ENCODE measurements around the gene ATG2A. TPM values are rescaled to one million over a fixed set of nuclear protein-coding genes. Genes with fewer than 3 reads are reported as not detected.

Gene ATG2A
- total RNA-seq, 4 donors from 2014 or later, result 73.8 to 118 (median 91.2) TPM

DNA sequence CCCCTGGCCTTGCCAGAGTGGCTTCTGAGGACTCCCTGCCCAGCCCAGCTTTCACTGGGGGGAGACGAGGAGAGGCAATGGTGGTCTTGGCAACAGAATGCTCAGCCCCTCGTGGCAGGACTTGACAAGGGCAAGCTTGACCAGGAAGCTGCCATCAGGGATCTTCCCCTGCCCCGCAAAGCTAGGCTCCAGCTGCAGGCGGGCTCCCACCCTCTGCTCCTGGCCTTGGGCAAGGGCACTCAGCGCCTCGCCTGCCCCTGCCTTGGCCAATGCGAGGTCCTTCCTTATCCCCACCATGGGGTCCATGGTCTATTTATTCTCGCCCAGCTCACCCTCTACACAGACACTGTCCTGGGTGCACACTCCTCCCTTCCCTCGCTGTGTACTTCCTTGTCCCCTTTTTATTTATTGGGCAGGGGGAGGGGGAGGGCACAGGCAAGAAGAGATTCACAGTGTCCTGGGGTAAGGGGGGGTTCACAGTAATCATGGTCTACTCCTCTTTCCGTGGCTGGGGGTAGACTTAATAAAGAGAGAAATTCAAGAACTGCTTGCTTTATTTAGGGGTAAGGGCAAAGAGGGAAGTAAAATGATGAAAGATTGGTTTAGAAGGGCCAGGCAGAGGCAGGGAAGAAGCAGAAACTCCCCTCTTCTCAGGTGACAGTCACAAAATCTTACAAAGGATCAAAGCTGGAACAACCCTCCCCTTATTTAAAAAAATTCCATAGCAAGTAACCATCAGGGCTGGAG, 17.1 kb upstream of the ATG2A start:
- DNase-seq (ENCODE audit: low spot score in 2 of 2), result peak in 1 of 2 donors; percentile 59
- no peak overlapping the region for H3K4me3 ChIP-seq (ENCODE audit: low read depth, poor library complexity, severe bottlenecking)
- intact Hi-C loops (cut with DNase I; ENCODE audit: low total_unique reads), result no loop called here
- TF ChIP-seq, protein P1, sequence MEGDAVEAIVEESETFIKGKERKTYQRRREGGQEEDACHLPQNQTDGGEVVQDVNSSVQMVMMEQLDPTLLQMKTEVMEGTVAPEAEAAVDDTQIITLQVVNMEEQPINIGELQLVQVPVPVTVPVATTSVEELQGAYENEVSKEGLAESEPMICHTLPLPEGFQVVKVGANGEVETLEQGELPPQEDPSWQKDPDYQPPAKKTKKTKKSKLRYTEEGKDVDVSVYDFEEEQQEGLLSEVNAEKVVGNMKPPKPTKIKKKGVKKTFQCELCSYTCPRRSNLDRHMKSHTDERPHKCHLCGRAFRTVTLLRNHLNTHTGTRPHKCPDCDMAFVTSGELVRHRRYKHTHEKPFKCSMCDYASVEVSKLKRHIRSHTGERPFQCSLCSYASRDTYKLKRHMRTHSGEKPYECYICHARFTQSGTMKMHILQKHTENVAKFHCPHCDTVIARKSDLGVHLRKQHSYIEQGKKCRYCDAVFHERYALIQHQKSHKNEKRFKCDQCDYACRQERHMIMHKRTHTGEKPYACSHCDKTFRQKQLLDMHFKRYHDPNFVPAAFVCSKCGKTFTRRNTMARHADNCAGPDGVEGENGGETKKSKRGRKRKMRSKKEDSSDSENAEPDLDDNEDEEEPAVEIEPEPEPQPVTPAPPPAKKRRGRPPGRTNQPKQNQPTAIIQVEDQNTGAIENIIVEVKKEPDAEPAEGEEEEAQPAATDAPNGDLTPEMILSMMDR (IDR thresholded peaks at IDR 0.05), result no peak
- no peak for TF ChIP-seq POLR2A (IDR thresholded peaks at IDR 0.05)
- 90% methylated on average over 8 to 10 of the region's 10 CpGs for WGBS, 2 donors

- WGBS, 2 donors, result 73 to 80% methylated on average over 12 of the region's 12 CpGs
- intact Hi-C loops (cut with DNase I; ENCODE audit: low total_unique reads), result no loop called here
- H3K4me3 ChIP-seq (ENCODE audit: low read depth, poor library complexity, severe bottlenecking), result no peak overlapping the region
- TF ChIP-seq, protein P1 (IDR thresholded peaks at IDR 0.05), result no peak
- TF ChIP-seq POLR2A (IDR thresholded peaks at IDR 0.05), result no peak
- DNase-seq (ENCODE audit: low spot score in 2 of 2), result peak in 1 of 2 donors; percentile 72
Observed at GRCh38 chr11:64933213-64933934, 16.4 kb upstream of the ATG2A start.

DNA sequence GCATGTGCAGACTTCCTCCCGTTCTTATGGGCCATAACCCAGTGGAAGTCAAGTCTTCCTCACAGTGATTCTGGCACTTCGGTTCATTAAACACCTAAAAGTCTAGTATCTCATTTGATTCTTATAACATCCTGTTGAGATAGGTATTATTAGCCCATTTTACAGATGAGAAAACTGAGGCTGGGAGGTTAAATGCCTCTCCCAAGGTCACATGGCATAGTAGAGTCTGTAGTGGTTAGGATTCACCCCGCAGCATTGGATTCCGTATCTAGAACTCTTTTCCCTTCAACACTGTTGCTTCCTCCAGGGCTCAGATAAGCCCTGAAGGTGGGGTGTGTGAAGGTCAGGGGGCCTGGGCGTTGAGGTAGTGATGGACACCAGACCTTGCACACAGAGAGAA, 15.3 kb upstream of the ATG2A start:
- no peak for DNase-seq (ENCODE audit: low spot score in 2 of 2)
- intact Hi-C loops (cut with DNase I; ENCODE audit: low total_unique reads), result no loop called here
- no peak overlapping the region for H3K4me3 ChIP-seq (ENCODE audit: low read depth, poor library complexity, severe bottlenecking)
- TF ChIP-seq, protein P1 (IDR thresholded peaks at IDR 0.05), result no peak
- no peak for TF ChIP-seq POLR2A (IDR thresholded peaks at IDR 0.05)
- 89 to 94% methylated on average over 5 of the region's 5 CpGs for WGBS, 2 donors

DNA sequence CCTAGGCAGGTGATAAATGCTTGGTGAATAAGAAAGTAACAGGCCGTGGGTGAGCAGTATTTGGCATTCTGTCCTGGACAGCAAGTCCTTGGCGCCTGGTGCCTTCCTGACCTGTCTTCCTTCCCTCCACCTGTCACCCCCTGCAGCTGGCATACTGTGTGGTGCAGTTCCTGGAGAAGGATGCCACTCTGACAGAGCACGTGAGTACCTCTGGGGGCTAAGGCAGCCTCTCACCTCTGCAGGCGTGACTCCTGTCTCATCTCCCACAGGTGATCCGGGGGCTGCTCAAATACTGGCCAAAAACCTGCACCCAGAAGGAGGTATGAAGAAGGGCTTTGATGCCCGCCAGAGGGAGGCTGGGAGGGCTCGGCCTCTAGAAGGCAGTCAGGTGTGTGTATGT, 14.3 kb upstream of the ATG2A start:
- DNase-seq (ENCODE audit: low spot score in 2 of 2), result peak in 1 of 2 donors; percentile 56
- no peak for TF ChIP-seq POLR2A (IDR thresholded peaks at IDR 0.05)
- TF ChIP-seq, protein P1 (IDR thresholded peaks at IDR 0.05), result no peak
- WGBS, 2 donors, result 95 to 96% methylated on average over 7 of the region's 7 CpGs
- intact Hi-C loops (cut with DNase I; ENCODE audit: low total_unique reads), result no loop called here
- no peak overlapping the region for H3K4me3 ChIP-seq (ENCODE audit: low read depth, poor library complexity, severe bottlenecking)

DNA sequence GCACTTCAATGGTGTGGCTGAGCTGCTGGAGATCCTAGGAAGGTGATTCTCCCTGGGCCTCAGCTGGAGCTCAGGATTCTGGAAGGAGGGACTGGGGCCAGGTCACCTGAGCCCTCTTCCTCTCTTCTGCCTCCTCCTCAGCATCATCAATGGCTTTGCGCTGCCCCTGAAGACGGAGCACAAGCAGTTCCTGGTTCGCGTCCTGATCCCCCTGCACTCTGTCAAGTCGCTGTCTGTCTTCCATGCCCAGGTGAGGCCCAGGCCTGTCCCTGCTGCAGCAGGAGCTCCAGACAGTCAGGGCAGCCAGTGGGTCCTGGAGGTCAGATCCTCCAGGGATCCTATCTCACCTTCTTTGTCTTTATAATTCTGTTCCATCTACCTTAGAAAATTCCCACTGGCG, 13.3 kb upstream of the ATG2A start:
- TF ChIP-seq, protein P1 (IDR thresholded peaks at IDR 0.05), result no peak
- no peak for TF ChIP-seq POLR2A (IDR thresholded peaks at IDR 0.05)
- intact Hi-C loops (cut with DNase I; ENCODE audit: low total_unique reads), result no loop called here
- WGBS, 2 donors, result 94 to 96% methylated on average over 6 of the region's 6 CpGs
- peak in 1 of 2 donors; percentile 59 for DNase-seq (ENCODE audit: low spot score in 2 of 2)
- no peak overlapping the region for H3K4me3 ChIP-seq (ENCODE audit: low read depth, poor library complexity, severe bottlenecking)
